SK-N-SH treated with all-trans-retinoic acid at 6 μM for 48 hours (cell line): ENCODE data around the gene WSCD2.

ENCODE experiments used
- ATAC-seq: fragments of 200-7000 bp; cut with Tn5 transposase; 3 replicates; pipeline ENCODE4 v1.9.1; 2020; ENCODE audit warnings: mild to moderate bottlenecking, moderate library complexity
- ARNTL ChIP-seq: fragments of 450-650 bp; formaldehyde crosslinking; IDR thresholded peaks from 2 replicates; pipeline ENCODE4 v1.5.0; 2020; ENCODE audit warnings: low read depth, mild to moderate bottlenecking, moderate library complexity, borderline replicate concordance
- BACH2 ChIP-seq: fragments of 250-450 bp; sonication (Bioruptor Pico); IDR thresholded peaks from 2 replicates; pipeline ENCODE4 v1.9.0; 2021; ENCODE audit warnings: mild to moderate bottlenecking, borderline replicate concordance
- CREB5 ChIP-seq: fragments of 250-450 bp; sonication (Bioruptor Pico); IDR thresholded peaks from 2 replicates; pipeline ENCODE4 v1.5.1; 2020; ENCODE audit warnings: low read depth, mild to moderate bottlenecking, moderate library complexity
- CSDC2 ChIP-seq: fragments of 250-450 bp; sonication (Bioruptor Pico); IDR thresholded peaks from 2 replicates; pipeline ENCODE4 v1.5.0; 2020; ENCODE audit warnings: mild to moderate bottlenecking, moderate library complexity
- CSRNP3 ChIP-seq: fragments of 250-450 bp; sonication (Bioruptor Pico); IDR thresholded peaks from 2 replicates; pipeline ENCODE4 v1.5.1; 2021; ENCODE audit warnings: mild to moderate bottlenecking, moderate library complexity
- ESRRG ChIP-seq: fragments of 250-450 bp; sonication (Bioruptor Pico); IDR thresholded peaks from 2 replicates; pipeline ENCODE4 v1.6.1; 2021; ENCODE audit warnings: mild to moderate bottlenecking
- GLIS3 ChIP-seq: fragments of 250-450 bp; sonication (Bioruptor Pico); IDR thresholded peaks from 2 replicates; pipeline ENCODE4 v1.5.0; 2020; ENCODE audit warnings: mild to moderate bottlenecking, moderate library complexity
- ISL1 ChIP-seq: fragments of 250-450 bp; sonication (Bioruptor Pico); IDR thresholded peaks from 2 replicates; pipeline ENCODE4 v2.1.2; 2022; ENCODE audit warnings: mild to moderate bottlenecking, moderate library complexity
- PATZ1 ChIP-seq: fragments of 250-450 bp; sonication (Bioruptor Pico); IDR thresholded peaks from 2 replicates; pipeline ENCODE4 v1.8.0; 2020; ENCODE audit warnings: mild to moderate bottlenecking, moderate library complexity, borderline replicate concordance
- POU6F1 ChIP-seq: fragments of 250-450 bp; sonication (Bioruptor Pico); IDR thresholded peaks from 2 replicates; pipeline ENCODE4 v1.8.0; 2021; ENCODE audit warnings: low read depth, mild to moderate bottlenecking, moderate library complexity, borderline replicate concordance
- PPARA ChIP-seq: fragments of 250-450 bp; sonication (Bioruptor Pico); IDR thresholded peaks from 2 replicates; pipeline ENCODE4 v1.5.0; 2020; ENCODE audit warnings: mild to moderate bottlenecking, borderline replicate concordance
- RARB ChIP-seq: fragments of 250-450 bp; sonication (Bioruptor Pico); IDR thresholded peaks from 2 replicates; pipeline ENCODE4 v1.8.0; 2021; ENCODE audit warnings: mild to moderate bottlenecking, moderate library complexity
- SNAI2 ChIP-seq: fragments of 250-450 bp; sonication (Bioruptor Pico); IDR thresholded peaks from 2 replicates; pipeline ENCODE4 v1.5.0; 2020; ENCODE audit warnings: mild to moderate bottlenecking, moderate library complexity
- TCF4 ChIP-seq: fragments of 250-450 bp; sonication (Bioruptor Pico); IDR thresholded peaks from 2 replicates; pipeline ENCODE4 v1.8.0; 2021; ENCODE audit warnings: mild to moderate bottlenecking, moderate library complexity, borderline replicate concordance
- TSHZ2 ChIP-seq: fragments of 250-450 bp; sonication (Bioruptor Pico); IDR thresholded peaks from 2 replicates; pipeline ENCODE4 v1.5.0; 2020; ENCODE audit warnings: mild to moderate bottlenecking, moderate library complexity
- ZC3H10 ChIP-seq: fragments of 250-450 bp; sonication (Bioruptor Pico); IDR thresholded peaks from 2 replicates; pipeline ENCODE4 v1.5.1; 2021; ENCODE audit warnings: mild to moderate bottlenecking, moderate library complexity
- ZFP3 ChIP-seq: fragments of 250-450 bp; sonication (Bioruptor Pico); IDR thresholded peaks from 2 replicates; pipeline ENCODE4 v1.5.0; 2020; ENCODE audit warnings: mild to moderate bottlenecking, moderate library complexity
- ZFP30 ChIP-seq: fragments of 450-650 bp; formaldehyde crosslinking; IDR thresholded peaks from 2 replicates; pipeline ENCODE4 v1.5.0; 2022; ENCODE audit warnings: mild to moderate bottlenecking, moderate library complexity
- ZNF70 ChIP-seq: fragments of 450-650 bp; formaldehyde crosslinking; IDR thresholded peaks from 2 replicates; pipeline ENCODE4 v1.5.0; 2020; ENCODE audit warnings: mild to moderate bottlenecking, moderate library complexity
- ZNF8 ChIP-seq: fragments of 450-650 bp; formaldehyde crosslinking; IDR thresholded peaks from 2 replicates; pipeline ENCODE4 v1.5.0; 2020; ENCODE audit warnings: mild to moderate bottlenecking, moderate library complexity

The WSCD2 gene

GRCh38 chr12:108133482-108133881 is 4.4 kb downstream of the WSCD2 start:
- ATAC-seq: no peak
- TF ChIP-seq SNAI2 (CRISPR knock-in tag) (no peak), ZNF8 (CRISPR knock-in tag) (no peak), ZFP30 (CRISPR knock-in tag) (no peak), BACH2 (CRISPR knock-in tag) (no peak), TSHZ2 (no peak), ZC3H10 (CRISPR knock-in tag) (no peak), ISL1 (CRISPR knock-in tag) (no peak), TCF4 (no peak), RARB (CRISPR knock-in tag) (no peak), CSDC2 (no peak), PATZ1 (CRISPR knock-in tag) (no peak), CSRNP3 (no peak), ESRRG (CRISPR knock-in tag) (no peak), ZNF70 (CRISPR knock-in tag) (no peak), CREB5 (CRISPR knock-in tag) (no peak), ZFP3 (CRISPR knock-in tag) (no peak), ARNTL (CRISPR knock-in tag) (no peak), GLIS3 (no peak), POU6F1 (CRISPR knock-in tag) (no peak)

GRCh38 chr12:108134744-108135143 is 5.7 kb downstream of the WSCD2 start:
- ATAC-seq: no peak
- no peak for TF ChIP-seq ARNTL (CRISPR knock-in tag)
- no peak for TF ChIP-seq BACH2 (CRISPR knock-in tag)
- no peak for TF ChIP-seq PPARA (CRISPR knock-in tag)

- TF ChIP-seq CSDC2 (no peak), CREB5 (CRISPR knock-in tag) (no peak), SNAI2 (CRISPR knock-in tag) (no peak), PATZ1 (CRISPR knock-in tag) (no peak), POU6F1 (CRISPR knock-in tag) (no peak), PPARA (CRISPR knock-in tag) (no peak), ARNTL (CRISPR knock-in tag) (no peak), ZNF8 (CRISPR knock-in tag) (no peak), ESRRG (CRISPR knock-in tag) (no peak)
- TF ChIP-seq, all 23 proteins: peak for 0
- no peak for ATAC-seq
These were observed 6.5 kb downstream of the WSCD2 start for GRCh38 chr12:108135627-108136026.
